Skeletal muscle tissue (tissue), 4 donors: ENCODE results near the gene IRX4. TPM values are rescaled to one million over a fixed set of nuclear protein-coding genes. Genes with fewer than 3 reads are reported as not detected.

Experiments
- H3K27ac ChIP-seq: one replicate; pipeline ENCODE4 v1.7.0; 2013; ENCODE audit warnings: mild to moderate bottlenecking, low read depth, low read length, inconsistent platforms
- H3K27me3 ChIP-seq, 3 donors: one replicate each; pipeline ENCODE4 v1.7.0; 2013; ENCODE audit warnings: low read length in 3 of 3; ENCODE audit not compliant: control insufficient read depth in 3 of 3, insufficient read depth in 3 of 3
- H3K36me3 ChIP-seq, 3 donors: one replicate each; pipeline ENCODE4 v1.7.0; 2013; ENCODE audit warnings: low read length in 3 of 3; ENCODE audit not compliant: control insufficient read depth in 3 of 3, insufficient read depth in 3 of 3
- H3K4me1 ChIP-seq, 3 donors: one replicate each; pipeline ENCODE4 v1.7.0; 2013; ENCODE audit warnings: low read length in 3 of 3, mild to moderate bottlenecking in 3 of 3; ENCODE audit not compliant: control insufficient read depth in 3 of 3, insufficient read depth in 3 of 3
- H3K4me3 ChIP-seq, 3 donors: one replicate each; pipeline ENCODE4 v1.7.0; 2013; ENCODE audit warnings: low read length in 3 of 3
- H3K9ac ChIP-seq, 3 donors: one replicate each; pipeline ENCODE4 v1.7.0; 2013; ENCODE audit warnings: low read length in 3 of 3, mild to moderate bottlenecking in 3 of 3, moderate library complexity in 2 of 3, low read depth in 1 of 3
- H3K9me3 ChIP-seq, 3 donors: one replicate each; pipeline ENCODE4 v1.7.0; 2013; ENCODE audit warnings: low read length in 3 of 3; ENCODE audit not compliant: control insufficient read depth in 3 of 3
- total RNA-seq: library from RNA; depleted of rRNA; stranded (reverse); fragments of >200 nt; gene quantifications from one replicate; pipeline ENCODE4 v1.2.3, GENCODE V29; 2014
- donor health status: Osteomylitis.

The IRX4 gene
- total RNA-seq, 1 donor from 2014 or later: under 0.01 TPM

DNA sequence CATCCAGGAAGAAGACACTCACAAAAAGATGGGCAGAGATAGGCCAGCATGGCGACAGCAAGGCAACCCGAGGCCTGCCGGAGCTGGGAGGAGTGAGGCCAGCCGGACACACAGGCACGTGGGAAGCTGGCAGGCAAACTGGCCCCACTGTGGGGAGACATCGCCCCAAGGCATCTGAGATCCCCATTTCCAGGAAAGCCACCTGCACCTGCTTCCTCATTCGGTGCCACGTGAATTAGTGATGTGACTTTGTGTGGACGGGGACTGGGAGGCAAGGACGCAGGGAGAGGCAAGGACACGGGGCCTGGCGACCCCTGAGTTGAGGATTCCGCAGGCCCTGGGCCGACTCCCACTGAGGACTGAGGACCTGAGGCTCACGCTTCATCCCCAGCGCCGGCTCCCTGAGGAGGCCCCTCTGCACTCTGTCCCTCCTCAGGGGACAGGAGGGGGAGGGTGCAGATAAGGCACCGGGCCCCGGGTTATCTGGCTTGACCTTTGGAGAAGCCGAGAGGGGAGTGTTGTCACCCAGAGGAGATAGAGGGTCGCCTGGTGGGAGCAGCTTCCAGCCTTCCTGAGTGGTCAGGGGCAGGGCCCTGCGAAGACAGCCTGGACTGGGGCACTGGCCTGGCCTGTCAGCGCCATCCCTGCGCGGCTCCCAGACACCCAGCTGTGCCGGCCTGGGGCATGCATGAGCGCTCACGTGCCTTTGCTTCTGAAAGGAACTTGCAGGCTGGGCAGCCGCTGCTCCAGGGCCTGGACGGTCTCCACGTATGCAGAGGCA lies 41.8 kb downstream of the IRX4 start:
- Histone ChIP-seq H3K4me1 (no peaks in the 10 kb centered on the region), H3K27me3 (peaks cover 12 to 24% (median 21%) of the 10 kb centered on the region in 3 donors), H3K4me3 (no peak overlapping the region), H3K36me3 (no peaks in the 10 kb centered on the region), H3K27ac (no peak overlapping the region), H3K9me3 (no peaks in the 10 kb centered on the region), H3K9ac (no peak overlapping the region)

DNA sequence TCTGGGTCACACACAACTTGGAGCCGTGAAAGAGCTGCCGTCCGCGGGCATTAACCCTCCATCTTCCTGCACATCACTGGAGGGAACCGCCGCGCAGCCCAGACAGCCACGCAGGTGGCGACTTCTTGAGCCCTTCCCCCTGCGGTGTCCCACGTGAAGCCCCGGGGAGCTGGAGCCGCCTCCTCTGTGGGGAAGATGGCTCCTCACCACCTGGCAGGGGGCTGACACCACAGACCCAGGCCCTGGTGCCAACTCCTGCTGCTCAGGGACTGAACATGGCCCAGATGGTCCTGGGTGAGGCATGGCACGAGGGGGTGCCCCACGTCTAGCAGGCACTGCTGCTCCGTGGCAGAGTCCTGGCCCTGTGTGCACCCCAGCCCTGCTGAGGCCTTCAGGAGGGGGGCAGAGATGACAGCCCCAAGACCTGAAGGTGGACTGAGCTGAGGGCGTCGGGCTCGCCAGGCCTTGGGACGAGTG lies 42.6 kb downstream of the IRX4 start:
- Histone ChIP-seq H3K27ac (no peak overlapping the region), H3K9me3 (no peaks in the 10 kb centered on the region), H3K27me3 (peaks cover 12 to 24% (median 21%) of the 10 kb centered on the region in 3 donors)

DNA sequence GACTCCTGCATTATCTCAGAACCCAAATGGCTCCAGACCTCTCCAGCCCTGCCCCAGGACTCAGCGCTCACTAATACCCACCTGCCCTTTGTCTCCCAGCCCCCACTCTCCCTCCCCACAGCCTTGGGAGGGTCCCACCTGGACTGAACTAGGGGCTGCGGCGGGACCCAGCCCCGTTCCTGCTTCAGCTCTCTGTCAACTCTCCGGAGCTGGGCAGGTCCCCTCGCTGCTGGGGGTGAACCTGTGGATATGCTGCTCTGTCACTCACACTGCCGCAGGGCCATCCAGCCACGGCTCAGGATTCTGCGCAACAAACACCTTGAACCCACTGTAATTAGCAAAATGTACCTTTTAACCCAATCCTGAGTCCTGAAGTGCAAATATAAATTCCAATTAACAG lies 44.7 kb downstream of the IRX4 start:
- H3K36me3 ChIP-seq: no peaks in the 10 kb centered on the region
- H3K27me3 ChIP-seq: peaks cover 12 to 27% (median 22%) of the 10 kb centered on the region in 3 donors
- no peak overlapping the region for H3K27ac ChIP-seq
- no peaks in the 10 kb centered on the region for H3K9me3 ChIP-seq
- H3K9ac ChIP-seq: no peak overlapping the region
- H3K4me1 ChIP-seq: no peaks in the 10 kb centered on the region
- H3K4me3 ChIP-seq: no peak overlapping the region

More for the DNA sequence above, 42.6 kb downstream of the IRX4 start:
- H3K9ac ChIP-seq: no peak overlapping the region
- no peak overlapping the region for H3K4me3 ChIP-seq
- H3K36me3 ChIP-seq: no peaks in the 10 kb centered on the region
- H3K4me1 ChIP-seq: no peaks in the 10 kb centered on the region

DNA sequence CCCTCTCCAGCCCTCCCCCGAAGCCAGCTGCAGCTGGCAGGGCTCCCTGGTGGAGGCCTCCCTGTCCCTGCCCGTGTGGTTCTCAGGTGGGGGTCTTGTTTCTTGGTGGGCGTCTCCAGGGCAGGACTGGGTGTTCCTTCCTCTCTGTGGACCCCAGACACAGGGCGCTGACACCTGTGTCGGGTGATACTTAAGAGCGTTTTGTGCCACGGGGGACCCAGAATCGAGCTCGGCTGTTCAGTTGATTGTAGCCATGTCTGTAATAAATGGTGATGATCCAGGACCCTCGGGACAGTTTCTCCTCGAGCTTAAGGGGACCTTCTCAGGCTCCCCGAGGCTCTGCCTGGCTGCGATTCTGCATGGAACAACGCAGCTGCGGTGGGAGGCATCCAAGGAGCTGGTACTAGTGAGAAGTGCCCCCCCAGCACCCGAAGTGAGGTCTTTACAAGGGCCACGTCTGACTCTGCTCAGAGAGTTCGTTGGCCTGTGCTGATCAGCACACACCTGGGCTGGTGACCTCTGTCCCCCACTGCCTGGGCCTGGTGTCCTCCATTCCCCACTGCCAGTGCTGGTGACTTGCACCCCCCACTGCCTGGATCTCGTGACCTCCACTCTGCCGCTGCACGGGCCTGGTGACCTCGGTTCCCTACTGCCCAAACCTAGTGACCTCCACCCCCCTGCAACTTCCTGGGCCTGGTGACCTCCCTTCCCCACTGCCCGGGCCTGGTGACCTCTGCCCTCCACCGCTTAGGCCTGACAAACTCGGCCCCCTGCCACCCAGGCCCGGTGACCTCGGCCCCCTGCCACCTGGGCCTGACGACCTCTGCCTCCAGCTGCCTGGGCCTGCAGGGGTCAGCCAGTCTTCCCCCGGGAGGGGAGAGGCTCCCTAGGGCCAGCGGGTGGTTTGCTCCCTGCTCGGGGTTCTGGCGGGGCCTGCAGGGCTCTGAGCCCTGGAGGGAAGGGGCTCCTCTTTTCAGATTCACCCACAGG lies 45.5 kb downstream of the IRX4 start:
- Histone ChIP-seq H3K27ac (no peak overlapping the region), H3K9ac (no peak overlapping the region), H3K4me1 (no peaks in the 10 kb centered on the region), H3K27me3 (peaks cover 12 to 27% (median 22%) of the 10 kb centered on the region in 3 donors), H3K4me3 (no peak overlapping the region), H3K9me3 (no peaks in the 10 kb centered on the region), H3K36me3 (no peaks in the 10 kb centered on the region)

DNA sequence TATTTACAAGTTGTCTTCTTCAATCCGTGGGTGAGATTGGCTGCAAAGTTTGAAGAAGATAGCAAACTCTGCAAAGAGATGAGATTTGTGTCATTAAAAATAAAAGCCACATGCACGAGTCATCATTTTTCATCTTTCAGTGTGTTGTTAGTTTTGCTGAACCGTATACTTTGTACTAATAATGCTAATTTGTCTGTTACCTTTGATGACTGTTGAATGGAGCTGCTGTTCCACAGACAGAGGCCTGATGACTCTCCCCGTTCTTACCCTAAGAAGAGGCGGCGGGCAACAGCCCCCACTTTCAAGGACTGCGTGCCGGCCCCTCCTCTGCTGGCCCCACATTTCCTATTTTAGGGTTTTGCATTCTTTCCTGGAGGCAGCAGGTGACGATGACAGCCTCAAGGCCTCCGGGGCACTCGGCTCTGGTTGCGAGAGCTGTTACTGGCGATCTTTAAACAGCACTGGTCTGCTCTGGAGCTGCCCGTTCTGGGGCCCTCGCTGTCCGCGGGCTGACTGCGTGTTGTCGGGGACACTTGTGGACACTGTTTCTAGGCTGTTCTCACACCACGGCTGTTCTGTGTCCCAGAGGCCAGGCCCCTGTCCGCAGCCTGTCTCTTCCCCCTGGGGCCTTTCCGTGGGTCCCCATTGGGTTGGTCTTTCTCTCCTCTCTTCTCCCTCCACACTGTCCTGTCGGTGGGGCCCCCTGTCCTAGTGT lies 46.4 kb downstream of the IRX4 start:
- H3K9ac ChIP-seq: no peak overlapping the region
- H3K36me3 ChIP-seq: no peaks in the 10 kb centered on the region
- no peaks in the 10 kb centered on the region for H3K9me3 ChIP-seq
- no peak overlapping the region for H3K27ac ChIP-seq
- no peak overlapping the region for H3K4me3 ChIP-seq
- H3K4me1 ChIP-seq: no peaks in the 10 kb centered on the region
- peaks cover 12 to 31% (median 21%) of the 10 kb centered on the region in 3 donors for H3K27me3 ChIP-seq

DNA sequence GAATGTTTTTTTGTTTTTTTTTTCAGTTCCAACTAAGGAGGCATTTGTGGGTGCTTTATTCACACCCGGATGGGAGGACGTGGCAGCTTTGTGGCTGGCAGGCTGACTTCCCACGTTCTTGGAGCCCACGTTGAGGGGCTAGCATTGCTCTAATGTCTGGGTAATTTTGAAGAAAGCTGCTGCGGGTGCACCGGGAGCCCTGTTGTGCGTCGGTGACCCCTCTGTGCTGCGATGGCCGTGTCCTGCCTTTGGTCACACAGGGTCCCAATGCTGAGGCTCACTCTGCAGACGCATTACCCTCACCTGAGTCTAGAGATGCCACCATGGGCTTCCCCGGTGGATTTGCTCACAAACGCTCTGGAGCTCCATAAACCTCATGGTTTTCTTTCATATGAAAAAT lies 47.3 kb downstream of the IRX4 start:
- H3K9me3 ChIP-seq: no peaks in the 10 kb centered on the region
- no peak overlapping the region for H3K4me3 ChIP-seq
- H3K36me3 ChIP-seq: peaks cover 0 to under 1% (median 0%) of the 10 kb centered on the region in 3 donors
- H3K9ac ChIP-seq: no peak overlapping the region
- peaks cover 8 to 22% (median 12%) of the 10 kb centered on the region in 3 donors for H3K27me3 ChIP-seq
- H3K27ac ChIP-seq: no peak overlapping the region
- no peaks in the 10 kb centered on the region for H3K4me1 ChIP-seq

DNA sequence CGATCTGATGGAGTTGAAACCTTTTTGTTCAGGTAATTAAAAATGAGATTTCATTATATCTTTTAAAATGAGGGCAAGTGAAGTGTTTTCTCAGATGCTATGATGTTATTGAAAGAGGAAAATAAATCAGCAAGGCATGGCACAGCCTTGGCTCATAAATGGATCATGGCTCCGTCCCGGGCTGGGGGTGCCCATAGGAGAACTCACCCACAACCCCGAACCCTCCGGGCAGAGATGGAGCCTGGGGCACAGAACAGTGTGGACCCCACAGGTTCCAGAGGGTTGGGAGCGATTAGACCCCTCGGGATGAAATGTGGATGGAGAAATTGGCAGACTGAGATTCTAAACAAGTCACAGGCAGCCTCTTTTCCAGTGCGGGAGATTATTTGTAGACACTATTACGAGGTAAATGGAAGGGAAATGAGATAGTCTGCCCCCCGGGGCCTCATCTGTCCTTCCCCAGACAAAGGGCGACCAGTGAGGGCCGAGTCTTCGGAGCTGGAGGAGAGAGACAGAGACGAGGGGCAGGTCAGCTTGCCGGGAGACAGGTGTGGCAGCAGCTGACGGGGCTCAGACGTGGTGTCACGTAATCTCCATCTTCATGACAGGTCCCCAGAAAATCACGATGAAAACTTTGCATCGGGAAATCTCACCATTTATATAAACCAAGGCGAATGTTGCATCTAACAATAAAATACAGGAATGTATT lies 47.9 kb downstream of the IRX4 start:
- H3K4me1 ChIP-seq: no peaks in the 10 kb centered on the region
- peaks cover 4 to 18% (median 7%) of the 10 kb centered on the region in 3 donors for H3K27me3 ChIP-seq
- peaks cover 0 to 5% (median 3%) of the 10 kb centered on the region in 3 donors for H3K36me3 ChIP-seq
- no peaks in the 10 kb centered on the region for H3K9me3 ChIP-seq
- no peak overlapping the region for H3K4me3 ChIP-seq
- no peak overlapping the region for H3K9ac ChIP-seq
- no peak overlapping the region for H3K27ac ChIP-seq

DNA sequence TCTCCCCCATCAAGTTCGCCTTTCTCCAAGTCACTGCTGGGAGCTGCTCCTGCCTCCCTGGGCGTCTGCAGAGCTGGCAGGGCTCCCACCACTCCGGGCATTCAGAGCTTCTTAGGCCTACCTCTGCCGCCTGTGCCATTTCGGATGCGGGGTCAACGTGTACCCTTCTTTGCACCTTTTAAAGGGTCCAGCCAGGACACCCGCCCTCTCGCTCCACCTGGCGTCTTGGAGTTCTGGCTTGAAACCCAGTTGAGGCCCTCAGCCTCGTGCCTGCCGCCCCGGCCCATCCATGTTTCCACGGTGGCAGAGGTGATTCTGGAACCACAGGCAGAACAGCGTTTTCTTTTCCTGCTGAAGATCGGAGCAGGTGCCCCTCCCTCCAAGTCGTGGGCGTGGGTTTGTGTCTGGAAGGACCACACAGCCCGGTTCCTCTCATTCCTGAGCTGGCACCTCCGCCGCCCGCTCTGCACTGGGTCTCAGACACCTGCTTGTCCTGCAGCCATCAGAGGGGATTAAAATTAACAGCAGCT lies 48.6 kb downstream of the IRX4 start:
- H3K36me3 ChIP-seq: peaks cover 2 to 5% (median 3%) of the 10 kb centered on the region in 3 donors
- H3K27me3 ChIP-seq: peaks cover 4 to 18% (median 4%) of the 10 kb centered on the region in 3 donors
- H3K9ac ChIP-seq: no peak overlapping the region
- H3K4me1 ChIP-seq: no peaks in the 10 kb centered on the region
- no peak overlapping the region for H3K27ac ChIP-seq
- no peak overlapping the region for H3K4me3 ChIP-seq
- H3K9me3 ChIP-seq: no peaks in the 10 kb centered on the region
